ENCODE data around the gene C1QTNF12.

The C1QTNF12 gene

GRCh38 chr1:1215881-1216605, 30.5 kb downstream of the C1QTNF12 start:
- DNase-seq, result no peak

DNA sequence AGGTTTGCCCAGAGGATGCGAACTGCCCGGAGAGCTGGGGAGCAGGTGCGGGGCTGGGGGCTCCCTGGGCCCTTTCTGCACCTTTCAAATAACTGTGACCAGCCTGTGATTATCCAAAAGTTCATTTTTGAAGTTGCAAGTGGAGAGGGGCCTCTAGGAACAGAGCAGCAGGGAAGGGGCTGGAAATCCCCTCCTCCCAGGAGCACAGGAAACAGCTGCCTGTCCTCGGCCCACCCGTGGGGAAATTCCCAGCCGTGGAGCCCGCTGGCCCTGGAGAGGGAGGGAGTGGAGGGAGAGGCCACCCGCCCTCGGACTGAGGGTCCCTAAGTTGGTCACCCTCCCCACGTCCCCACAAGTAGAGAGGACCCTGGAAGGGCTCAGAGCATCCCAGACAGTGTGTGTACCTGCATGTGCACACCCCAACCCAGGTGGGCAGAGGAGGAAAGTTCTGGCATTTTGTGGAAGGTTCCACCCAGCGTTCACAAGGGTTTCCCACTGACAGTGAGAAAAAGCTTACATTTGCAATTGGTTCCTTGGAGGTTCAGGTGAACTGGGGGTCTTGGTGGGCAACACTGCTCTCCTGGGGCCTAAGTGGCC, 31.3 kb downstream of the C1QTNF12 start:
- no peak for DNase-seq

- no peak for DNase-seq
Observed at GRCh38 chr1:1213345-1214265, 32.9 kb downstream of the C1QTNF12 start, which contains the start of gene TNFRSF4. TSS of gene TNFRSF4 (minus strand) at chr1:1214153. CDS start at chr1:1214127, 26 bp downstream.

- DNase-seq, result no peak
Observed at GRCh38 chr1:1212780-1213344, 33.7 kb downstream of the C1QTNF12 start.

DNA sequence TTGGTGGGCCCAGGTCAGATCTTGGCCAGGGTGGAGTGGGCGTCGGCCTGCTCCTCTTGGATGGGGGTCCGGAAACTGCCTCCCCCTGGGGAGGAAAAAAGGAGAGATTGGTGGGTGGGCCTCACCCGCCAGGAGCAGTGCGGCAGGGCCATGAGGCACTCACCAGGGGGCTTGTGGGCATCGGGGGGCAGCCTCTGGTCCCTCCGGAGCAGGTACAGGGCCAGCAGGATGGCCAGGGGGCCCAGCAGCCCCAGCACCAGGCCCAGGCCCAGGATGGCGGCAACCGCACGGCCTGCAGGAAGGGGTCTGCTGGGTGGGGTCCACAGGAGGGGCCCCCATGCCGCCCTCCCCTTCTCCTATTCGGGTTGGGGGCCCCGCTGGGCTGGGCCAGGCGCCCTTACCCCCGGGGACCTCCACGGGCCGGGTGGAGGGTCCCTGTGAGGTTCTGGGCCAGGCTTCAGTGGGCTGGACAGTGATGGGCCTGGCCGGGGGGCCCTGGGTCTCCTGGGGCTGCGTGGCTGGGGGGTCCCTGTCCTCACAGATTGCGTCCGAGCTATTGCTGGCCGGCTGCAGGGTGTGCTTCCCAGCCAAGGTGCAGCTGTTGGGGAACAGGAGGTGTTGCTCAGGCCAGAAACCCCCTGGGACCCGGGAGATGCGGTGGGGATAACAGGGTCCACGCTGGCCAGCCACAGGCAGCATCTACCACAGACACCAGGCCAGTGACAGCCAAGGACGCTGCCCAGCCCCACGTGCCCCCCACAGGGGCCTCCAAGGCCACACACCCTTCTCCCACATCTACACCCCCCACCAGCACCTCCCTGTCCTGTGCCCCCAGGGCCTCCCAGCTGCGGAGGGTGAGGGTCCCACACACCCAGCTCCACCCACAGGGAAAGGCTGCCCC, 34.7 kb downstream of the C1QTNF12 start:
- no peak for DNase-seq

DNA sequence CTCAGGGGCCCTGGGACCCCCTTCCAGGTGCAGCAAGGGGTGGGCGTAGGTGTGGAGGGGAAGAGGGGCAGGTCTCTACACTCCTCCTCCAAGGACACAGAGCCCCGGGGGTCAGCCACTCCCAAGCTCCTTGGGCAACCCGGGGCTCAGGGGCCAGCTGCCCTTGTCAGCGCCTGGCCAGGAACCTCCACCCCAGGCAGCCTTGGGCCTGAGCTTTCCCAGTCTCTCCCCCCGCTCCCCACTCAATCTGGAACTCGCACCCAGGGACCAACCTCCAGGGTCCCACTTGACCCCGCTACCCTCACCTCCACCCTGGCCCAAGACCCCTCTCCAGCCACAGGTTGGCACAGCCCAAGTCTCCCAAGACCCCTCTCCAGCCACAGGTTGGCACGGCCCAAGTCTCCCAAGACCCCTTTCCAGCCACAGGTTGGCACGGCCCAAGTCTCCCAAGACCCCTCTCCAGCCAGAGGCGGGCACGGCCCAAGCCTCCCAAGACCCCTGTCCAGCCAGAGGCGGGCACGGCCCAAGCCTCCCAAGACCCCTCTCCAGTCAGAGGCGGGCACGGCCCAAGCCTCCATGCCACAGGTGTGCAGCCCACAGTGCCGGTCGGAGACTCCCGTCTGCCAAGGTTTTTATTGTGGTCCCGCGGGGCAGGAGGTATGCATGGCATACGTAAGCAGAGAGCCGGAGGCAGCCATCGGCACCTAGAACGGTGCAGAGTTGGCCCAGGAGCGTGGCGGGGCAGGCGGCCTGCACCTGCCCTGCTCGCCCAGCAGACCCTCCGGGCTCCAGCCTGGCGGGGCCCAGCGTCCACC, 35.6 kb downstream of the C1QTNF12 start:
- DNase-seq, result no peak

GRCh38 chr1:1208713-1209433, 37.6 kb downstream of the C1QTNF12 start:
- DNase-seq, result no peak

GRCh38 chr1:1207571-1207892, 39.0 kb downstream of the C1QTNF12 start:
- DNase-seq, result no peak

DNA sequence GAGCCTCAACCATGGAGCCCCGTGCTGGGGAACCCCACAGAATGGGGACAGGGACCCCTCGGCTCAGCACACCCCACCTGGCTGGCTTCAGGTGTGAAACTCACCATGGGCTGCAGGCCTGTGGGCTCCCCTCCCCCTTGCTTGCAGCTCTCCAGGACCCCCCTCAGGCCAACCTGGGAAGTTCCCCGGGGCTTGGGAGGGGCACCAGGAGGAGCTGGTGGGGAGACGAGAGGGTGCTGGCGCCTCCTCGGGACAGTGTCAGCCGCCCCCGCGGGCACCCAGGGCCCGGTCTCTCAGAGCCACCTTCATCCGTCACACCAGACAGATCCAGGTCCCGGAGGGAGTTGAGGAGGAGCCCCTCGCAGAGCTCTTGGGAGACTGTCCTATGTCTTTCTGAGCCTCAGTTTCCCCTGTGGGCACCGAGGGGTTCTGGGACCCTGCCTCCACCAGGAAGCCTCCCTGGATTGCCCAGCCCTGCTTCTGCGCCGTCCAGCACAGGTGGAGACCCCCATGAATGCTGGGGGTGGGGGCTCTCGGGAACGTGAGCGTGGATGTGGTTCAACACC, 39.5 kb downstream of the C1QTNF12 start:
- DNase-seq, result no peak

DNA sequence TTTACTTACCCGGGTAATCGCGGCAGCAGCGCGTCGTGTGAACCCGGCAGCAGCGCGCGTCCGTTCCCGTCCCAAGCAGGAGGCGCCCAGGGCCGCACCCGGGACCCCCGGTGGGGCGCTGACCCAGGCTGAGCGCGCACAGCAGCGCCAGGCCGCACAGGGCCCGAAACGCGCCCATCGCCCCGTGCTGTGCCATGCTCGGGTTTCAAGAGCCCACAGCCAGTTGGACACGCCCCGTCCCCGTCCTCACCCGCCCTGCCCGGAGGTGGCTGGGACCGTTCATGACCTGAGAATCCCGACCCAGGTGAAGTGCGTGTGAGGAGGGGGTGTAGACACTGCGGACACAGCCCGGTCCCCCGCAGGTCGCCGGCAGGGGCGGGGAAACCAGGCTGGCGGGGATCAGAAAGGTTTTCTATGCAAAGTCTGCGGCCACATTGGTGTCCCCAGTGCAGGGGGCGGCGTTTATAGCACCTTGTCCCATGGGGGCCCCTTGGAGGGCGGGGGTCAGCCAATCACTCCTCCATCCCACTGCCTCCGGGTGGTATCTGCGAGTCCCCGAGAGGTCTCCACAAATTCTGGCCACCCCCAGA, 40.1 kb downstream of the C1QTNF12 start, which contains the start of gene TNFRSF18:
TNFRSF18 (minus strand) TSS at position 217 of the 590 bp plus-strand sequence; CDS start at position 196, 21 bp downstream.
- DNase-seq, result no peak

DNA sequence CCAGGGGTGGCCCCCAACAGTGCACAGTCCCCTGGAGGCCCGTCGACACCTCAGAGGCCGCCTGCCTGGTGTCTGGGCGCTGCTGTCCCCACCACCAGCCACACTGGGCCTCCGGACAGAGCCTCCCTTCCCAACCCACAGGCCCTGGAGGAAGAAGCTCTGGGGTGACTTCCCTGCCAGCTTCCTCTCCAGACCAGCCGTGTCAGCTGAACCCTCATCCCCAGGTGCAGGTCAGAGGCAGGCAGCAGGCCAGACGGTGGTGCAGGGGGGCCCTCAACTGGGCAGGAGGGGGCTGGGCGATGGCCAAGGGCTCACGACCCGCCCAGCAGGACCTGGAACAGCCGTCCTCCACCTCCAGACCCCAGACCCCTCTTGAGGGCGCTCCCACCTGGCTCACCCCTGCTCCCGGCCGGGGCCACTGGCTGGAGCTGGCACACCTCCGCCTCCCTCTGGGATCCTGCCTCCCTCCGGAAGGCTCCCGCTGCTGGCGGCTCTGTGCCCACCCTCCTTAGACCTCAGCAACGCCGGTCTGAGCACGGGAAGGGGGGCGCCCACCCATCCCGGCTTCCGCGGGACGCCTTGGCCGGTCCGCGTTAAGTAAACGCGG, 40.6 kb downstream of the C1QTNF12 start:
- DNase-seq, result no peak

- no peak for DNase-seq
Observed at GRCh38 chr1:1204998-1205768, 41.3 kb downstream of the C1QTNF12 start.

- no peak for DNase-seq
Observed at GRCh38 chr1:1204425-1204920, 42.0 kb downstream of the C1QTNF12 start.

DNA sequence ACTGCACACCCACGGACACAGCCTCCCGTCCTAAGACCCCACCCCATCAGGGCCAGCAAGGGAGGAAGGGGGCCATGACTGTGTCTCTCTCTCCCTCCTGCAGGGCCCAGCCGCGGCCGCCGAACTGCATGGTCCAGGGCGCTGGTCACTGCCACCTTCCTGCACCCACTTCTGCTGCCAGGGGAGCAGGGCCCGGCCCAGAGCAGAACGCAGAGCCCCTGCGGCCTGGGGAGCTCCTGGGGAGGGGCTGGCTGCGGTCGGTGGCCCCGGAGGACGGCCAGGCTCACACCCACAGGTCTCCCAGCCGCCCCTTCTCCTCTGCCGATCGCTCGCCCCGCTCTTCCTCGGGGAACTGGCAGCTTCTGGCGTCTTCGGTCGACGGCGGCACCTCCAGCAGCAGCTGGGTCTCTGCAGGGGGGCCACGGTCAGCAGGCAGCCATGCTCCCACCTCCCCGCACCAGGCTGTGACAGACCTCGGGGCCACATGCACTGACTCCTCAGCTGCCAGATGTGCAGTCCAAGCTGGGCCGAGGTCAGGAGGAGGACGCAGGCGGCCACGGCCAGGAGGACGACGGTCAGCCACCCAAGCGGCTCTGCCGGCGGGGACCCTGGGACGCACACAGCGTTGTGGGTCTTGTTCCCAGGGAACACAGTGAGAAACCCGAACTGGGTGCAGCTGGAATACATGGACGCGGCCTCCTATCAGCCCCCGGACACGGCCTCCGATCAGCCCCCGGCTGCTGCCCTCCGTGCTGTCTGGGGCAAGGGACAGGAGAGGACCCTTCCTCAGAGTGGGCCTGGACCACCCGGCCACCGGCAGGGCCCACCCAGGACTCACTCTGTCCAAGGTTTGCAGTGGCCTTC, 42.7 kb downstream of the C1QTNF12 start:
- no peak for DNase-seq

- DNase-seq, result no peak
Observed at GRCh38 chr1:1202831-1203560, 43.5 kb downstream of the C1QTNF12 start.

Data from nucleus accumbens (tissue), 56 donors.